K562 (cell line): ENCODE results near the gene BZW2. TPM values are rescaled to one million over a fixed set of nuclear protein-coding genes. Genes with fewer than 3 reads are reported as not detected.

ENCODE experiments used
- ATF1 ChIP-seq, 2 experiments: fragments of 450-650 bp in 1 of 2; IDR thresholded peaks; 2 replicates each; pipeline ENCODE4 v1.6.1; 2016; ENCODE audit warnings: missing compliant biosample characterization in 1 of 2, missing genetic modification characterization in 1 of 2
- CBFB ChIP-seq: sonication (generic); formaldehyde crosslinking; IDR thresholded peaks from 2 replicates; pipeline ENCODE4 v1.4.0; 2020; ENCODE audit warnings: mild to moderate bottlenecking, missing genetic modification reagents
- CCNT2 ChIP-seq: IDR thresholded peaks from 2 replicates; pipeline ENCODE4 v1.6.1; 2011; ENCODE audit warnings: borderline replicate concordance, low read depth, mild to moderate bottlenecking, moderate library complexity, mixed read lengths, low read length; ENCODE audit not compliant: insufficient read length; ENCODE audit errors: extremely low read depth
- CEBPZ ChIP-seq: fragments of 150-350 bp; IDR thresholded peaks from 2 replicates; pipeline ENCODE4 v1.6.1; 2014; ENCODE audit warnings: low read depth, mild to moderate bottlenecking, low read length, borderline replicate concordance
- GABPB1 ChIP-seq: sonication (generic); formaldehyde crosslinking; IDR thresholded peaks from 2 replicates; pipeline ENCODE4 v1.8.0; 2022; ENCODE audit warnings: mild to moderate bottlenecking, missing genetic modification reagents
- HNRNPK ChIP-seq: fragments of 200-400 bp; formaldehyde crosslinking; IDR thresholded peaks from one replicate; pipeline ENCODE4 v1.6.1; 2018; ENCODE audit warnings: mild to moderate bottlenecking, low read depth, low read length; ENCODE audit not compliant: poor library complexity, severe bottlenecking
- HNRNPL ChIP-seq: fragments of 200-400 bp; formaldehyde crosslinking; IDR thresholded peaks from 2 replicates; pipeline ENCODE4 v1.6.1; 2017; ENCODE audit warnings: low read depth, mild to moderate bottlenecking, low read length
- HSF4 ChIP-seq: fragments of 250-450 bp; sonication (Bioruptor Pico); IDR thresholded peaks from 2 replicates; pipeline ENCODE4 v2.1.2; 2022; ENCODE audit warnings: mild to moderate bottlenecking, moderate library complexity, borderline replicate concordance
- MAFG ChIP-seq: fragments of 450-650 bp; conservative IDR thresholded peaks from 2 replicates; pipeline ENCODE4 v1.6.1; 2016; ENCODE audit warnings: missing genetic modification characterization, missing compliant biosample characterization
- NR2C2 ChIP-seq, 2 experiments: fragments of 200-800 bp in 1 of 2; sonication (Bioruptor generic) in 1 of 2; sonication (generic) in 1 of 2; formaldehyde crosslinking in 1 of 2; IDR thresholded peaks; 2 replicates each; pipeline versions ENCODE4 v1.6.1 to v1.8.0; 2016 to 2022; ENCODE audit warnings: mild to moderate bottlenecking in 1 of 2, missing compliant biosample characterization in 1 of 2, missing genetic modification characterization in 1 of 2, missing genetic modification reagents in 1 of 2
- POLR2AphosphoS2 ChIP-seq: IDR thresholded peaks from 2 replicates; pipeline ENCODE4 v1.6.1; 2012; ENCODE audit warnings: low read length, improper control_type of control experiment
- TARDBP ChIP-seq: fragments of 450-650 bp; IDR thresholded peaks from 2 replicates; pipeline ENCODE4 v1.6.1; 2016
- TCF3 ChIP-seq: sonication (generic); formaldehyde crosslinking; IDR thresholded peaks from 2 replicates; pipeline ENCODE4 v1.4.0; 2020; ENCODE audit warnings: mild to moderate bottlenecking, missing genetic modification reagents
- TEAD2 ChIP-seq: fragments of 450-650 bp; IDR thresholded peaks from 2 replicates; pipeline ENCODE4 v1.6.1; 2016; ENCODE audit warnings: missing genetic modification characterization, control low read depth, missing compliant biosample characterization
- ZBTB33 ChIP-seq: sonication (generic); formaldehyde crosslinking; IDR thresholded peaks from 2 replicates; pipeline ENCODE4 v1.8.1; 2023; ENCODE audit warnings: mild to moderate bottlenecking, missing genetic modification reagents
- ZC3H4 ChIP-seq: sonication (generic); formaldehyde crosslinking; IDR thresholded peaks from 2 replicates; pipeline ENCODE4 v1.9.0; 2021; ENCODE audit warnings: missing genetic modification reagents, borderline replicate concordance
- ZFP1 ChIP-seq: fragments of 450-650 bp; formaldehyde crosslinking; IDR thresholded peaks from 2 replicates; pipeline ENCODE4 v1.4.0; 2020; ENCODE audit warnings: mild to moderate bottlenecking, mixed read lengths
- ZNF184 ChIP-seq: sonication (generic); formaldehyde crosslinking; IDR thresholded peaks from 2 replicates; pipeline ENCODE4 v1.5.0; 2020; ENCODE audit warnings: missing genetic modification reagents
- ZNF76 ChIP-seq: fragments of 250-450 bp; sonication (Bioruptor Pico); IDR thresholded peaks from 2 replicates; pipeline ENCODE4 v1.4.0; 2020; ENCODE audit warnings: mild to moderate bottlenecking, moderate library complexity, borderline replicate concordance
- ZSCAN32 ChIP-seq: fragments of 450-650 bp; formaldehyde crosslinking; IDR thresholded peaks from 2 replicates; pipeline ENCODE4 v1.4.0; 2020; ENCODE audit warnings: mild to moderate bottlenecking, moderate library complexity
- polyA plus RNA-seq, 8 experiments: library from polyadenylated mRNA; depleted of rRNA in 4 of 8; stranded (reverse) in 5 of 8; unstranded in 3 of 8; fragments of >200 nt; fragmentation: Nextera tagmentation in 2 of 8; fragmentation: Illumina TruSeq in 1 of 8; extraction: Ambion mirVana in 2 of 8; extraction: Trizol in 1 of 8; gene quantifications; 2 replicates each; pipeline versions ENCODE4 v1.2.1 to v1.2.3, GENCODE V29; 2011 to 2014; ENCODE audit warnings: inconsistent platforms in 1 of 8, missing spikeins in 1 of 8
- total RNA-seq, 7 experiments: library from RNA; depleted of rRNA in 6 of 7; stranded (reverse); fragments of >200 nt in 6 of 7; fragmentation: Illumina TruSeq in 2 of 7; extraction: Trizol in 2 of 7; gene quantifications; 2 replicates each; pipeline versions ENCODE4 v1.2.1 to v1.2.3, GENCODE V29; 2011 to 2021; ENCODE audit warnings: low replicate concordance in 1 of 7
- TF ChIP-seq, protein P1 (sequence below): sonication (generic); formaldehyde crosslinking; IDR thresholded peaks from 2 replicates; pipeline ENCODE4 v1.8.0; 2022; ENCODE audit warnings: mild to moderate bottlenecking, low read depth, missing genetic modification reagents
- TF ChIP-seq, protein P2 (sequence below): fragments of 450-650 bp; formaldehyde crosslinking; conservative IDR thresholded peaks from 2 replicates; pipeline ENCODE4 v1.4.0; 2022; ENCODE audit warnings: mild to moderate bottlenecking, missing genetic modification characterization

BZW2 gene
- total and polyA plus RNA-seq, 9 of the 15 experiments (the other 6 are each of a cell fraction or from before 2014, with no cell fraction given) = 140 to 316 (median 173) TPM

- TF ChIP-seq ZBTB33 (no peak), TEAD2 (tag) (no peak), HNRNPL (no peak), ZSCAN32 (CRISPR knock-in tag) (no peak), TARDBP (no peak), NR2C2 (CRISPR knock-in tag; IDR thresholded peaks at IDR 0.05) (no peak), NR2C2 (tag; IDR thresholded peaks at IDR 0.05) (no peak; the same call in 1 of the 2 replicates), ZNF184 (CRISPR knock-in tag) (no peak), TCF3 (CRISPR knock-in tag) (peak; percentile 93), GABPB1 (no peak), ZC3H4 (CRISPR knock-in tag) (no peak), MAFG (tag) (no peak), CBFB (CRISPR knock-in tag) (no peak), POLR2AphosphoS2 (no peak), HNRNPK (no peak), ZFP1 (CRISPR knock-in tag) (no peak), CEBPZ (no peak), ZNF76 (CRISPR knock-in tag) (no peak), HSF4 (CRISPR knock-in tag) (no peak), CCNT2 (peak; percentile 69), ATF1 (CRISPR knock-in tag; IDR thresholded peaks at IDR 0.05) (no peak), ATF1 (tag; IDR thresholded peaks at IDR 0.05) (no peak)
- TF ChIP-seq, protein P1, sequence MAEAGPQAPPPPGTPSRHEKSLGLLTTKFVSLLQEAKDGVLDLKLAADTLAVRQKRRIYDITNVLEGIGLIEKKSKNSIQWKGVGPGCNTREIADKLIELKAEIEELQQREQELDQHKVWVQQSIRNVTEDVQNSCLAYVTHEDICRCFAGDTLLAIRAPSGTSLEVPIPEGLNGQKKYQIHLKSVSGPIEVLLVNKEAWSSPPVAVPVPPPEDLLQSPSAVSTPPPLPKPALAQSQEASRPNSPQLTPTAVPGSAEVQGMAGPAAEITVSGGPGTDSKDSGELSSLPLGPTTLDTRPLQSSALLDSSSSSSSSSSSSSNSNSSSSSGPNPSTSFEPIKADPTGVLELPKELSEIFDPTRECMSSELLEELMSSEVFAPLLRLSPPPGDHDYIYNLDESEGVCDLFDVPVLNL = no peak
- TF ChIP-seq, protein P2, sequence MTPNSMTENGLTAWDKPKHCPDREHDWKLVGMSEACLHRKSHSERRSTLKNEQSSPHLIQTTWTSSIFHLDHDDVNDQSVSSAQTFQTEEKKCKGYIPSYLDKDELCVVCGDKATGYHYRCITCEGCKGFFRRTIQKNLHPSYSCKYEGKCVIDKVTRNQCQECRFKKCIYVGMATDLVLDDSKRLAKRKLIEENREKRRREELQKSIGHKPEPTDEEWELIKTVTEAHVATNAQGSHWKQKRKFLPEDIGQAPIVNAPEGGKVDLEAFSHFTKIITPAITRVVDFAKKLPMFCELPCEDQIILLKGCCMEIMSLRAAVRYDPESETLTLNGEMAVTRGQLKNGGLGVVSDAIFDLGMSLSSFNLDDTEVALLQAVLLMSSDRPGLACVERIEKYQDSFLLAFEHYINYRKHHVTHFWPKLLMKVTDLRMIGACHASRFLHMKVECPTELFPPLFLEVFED (CRISPR knock-in tag) = no peak
These were observed 73.7 kb downstream of the BZW2 start (continued) for GRCh38 chr7:16719699-16720098.
